HFFc6 (cell line): Measurements from ENCODE around the gene DNAH17. TPM values are rescaled to one million over a fixed set of nuclear protein-coding genes. Genes with fewer than 3 reads are reported as not detected.

ENCODE experiments used
- DNase-seq: peaks from one replicate; pipeline ENCODE4 v3.0.0-alpha.2; 2018
- H3K27ac Mint-ChIP-seq: 2 replicates; pipeline ENCODE4 v1.8.0; 2020; ENCODE audit warnings: mild to moderate bottlenecking, mixed read lengths
- H3K27me3 Mint-ChIP-seq: 2 replicates; pipeline ENCODE4 v1.8.0; 2021; ENCODE audit warnings: mild to moderate bottlenecking, moderate library complexity, mixed read lengths; ENCODE audit not compliant: insufficient read depth
- H3K36me3 Mint-ChIP-seq: 2 replicates; pipeline ENCODE4 v1.8.0; 2021; ENCODE audit warnings: low read depth, mixed read lengths
- H3K4me1 Mint-ChIP-seq: 2 replicates; pipeline ENCODE4 v1.8.0; 2020; ENCODE audit warnings: low read depth, mixed read lengths
- H3K4me3 Mint-ChIP-seq: 2 replicates; pipeline ENCODE4 v1.8.0; 2020; ENCODE audit warnings: mild to moderate bottlenecking, moderate library complexity, mixed read lengths
- H3K9me3 Mint-ChIP-seq: 2 replicates; pipeline ENCODE4 v1.8.0; 2020; ENCODE audit warnings: mild to moderate bottlenecking, mixed read lengths
- CTCF ChIP-seq: fragments of 200-600 bp; sonication (generic); IDR thresholded peaks from 2 replicates; pipeline ENCODE4 v1.5.0; 2021; ENCODE audit warnings: antibody characterized with exemption, mild to moderate bottlenecking
- total RNA-seq, 6 experiments: library from RNA; stranded (reverse); fragmentation: NEBNext Ultra II Directional; extraction: Animal tissue kit (Norgen Biotek cat#: 25700); gene quantifications; 2 replicates in 1 of 6; 3 replicates in 5 of 6; pipeline ENCODE4 v1.2.3, GENCODE V29; 2021

Gene DNAH17
- total RNA-seq, 6 experiments from 2014 or later = not detected

GRCh38 chr17:78486946-78487680, 90.1 kb downstream of the DNAH17 start:
- Mint-ChIP-seq H3K4me3 (no peak overlapping the region), H3K27ac (no peak overlapping the region), H3K27me3 (peaks cover 32% of the 10 kb centered on the region), H3K9me3 (no peaks in the 10 kb centered on the region), H3K4me1 (0 out of 2 replicates have a peak, but pooled peaks cover 4% of the 10 kb centered on the region), H3K36me3 (no peaks in the 10 kb centered on the region)
- no peak for TF ChIP-seq CTCF
- DNase-seq = no peak

GRCh38 chr17:78486228-78486802, 90.9 kb downstream of the DNAH17 start:
- H3K4me1 Mint-ChIP-seq = 0 out of 2 replicates have a peak, but pooled peaks cover 4% of the 10 kb centered on the region
- no peak for TF ChIP-seq CTCF
- H3K9me3 Mint-ChIP-seq = no peaks in the 10 kb centered on the region
- peaks cover 34% of the 10 kb centered on the region for H3K27me3 Mint-ChIP-seq
- H3K36me3 Mint-ChIP-seq = no peaks in the 10 kb centered on the region
- DNase-seq = no peak
- H3K27ac Mint-ChIP-seq = no peak overlapping the region
- H3K4me3 Mint-ChIP-seq = no peak overlapping the region

GRCh38 chr17:78485290-78486168, 91.7 kb downstream of the DNAH17 start:
- DNase-seq = no peak
- Mint-ChIP-seq H3K27me3 (peaks cover 39% of the 10 kb centered on the region), H3K9me3 (no peaks in the 10 kb centered on the region), H3K4me1 (0 out of 2 replicates have a peak, but pooled peaks cover 4% of the 10 kb centered on the region), H3K36me3 (no peaks in the 10 kb centered on the region), H3K4me3 (no peak overlapping the region), H3K27ac (no peak overlapping the region)
- TF ChIP-seq CTCF = no peak

GRCh38 chr17:78484271-78485246, 92.6 kb downstream of the DNAH17 start:
- H3K9me3 Mint-ChIP-seq = no peaks in the 10 kb centered on the region
- no peak for DNase-seq
- no peak overlapping the region for H3K4me3 Mint-ChIP-seq
- 0 out of 2 replicates have a peak, but pooled peaks cover 4% of the 10 kb centered on the region for H3K4me1 Mint-ChIP-seq
- no peaks in the 10 kb centered on the region for H3K36me3 Mint-ChIP-seq
- peaks cover 32% of the 10 kb centered on the region for H3K27me3 Mint-ChIP-seq
- TF ChIP-seq CTCF = no peak
- H3K27ac Mint-ChIP-seq = no peak overlapping the region

GRCh38 chr17:78479369-78479768, 97.8 kb downstream of the DNAH17 start:
- no peak overlapping the region for H3K27ac Mint-ChIP-seq
- H3K4me3 Mint-ChIP-seq = no peak overlapping the region
- peaks cover 28% of the 10 kb centered on the region for H3K27me3 Mint-ChIP-seq
- DNase-seq = no peak
- H3K4me1 Mint-ChIP-seq = peaks cover 7% of the 10 kb centered on the region; the same call in 1 of the 2 replicates
- H3K36me3 Mint-ChIP-seq = no peaks in the 10 kb centered on the region
- H3K9me3 Mint-ChIP-seq = no peaks in the 10 kb centered on the region
- TF ChIP-seq CTCF = no peak
